Astrocyte (in vitro differentiated cells and primary cell): ENCODE data around the gene NPR2. TPM values are rescaled to one million over a fixed set of nuclear protein-coding genes. Genes with fewer than 3 reads are reported as not detected.

Source experiments
- DNase-seq: peaks from one replicate; pipeline ENCODE4 v3.0.0-alpha.2; 2010; ENCODE audit warnings: low read depth
- FAIRE-seq: peaks from 2 replicates; lab custom pipeline; 2011; peaks lifted over from hg19 to GRCh38; lab: Jason Lieb, UNC
- H2AFZ ChIP-seq: 2 replicates; pipeline ENCODE4 v1.6.0; 2012; ENCODE audit warnings: low read depth, low read length, inconsistent platforms
- H3K27ac ChIP-seq: 2 replicates; pipeline ENCODE4 v1.5.1; 2011; ENCODE audit warnings: low read depth, low read length, inconsistent platforms
- H3K27me3 ChIP-seq: 2 replicates; pipeline ENCODE4 v1.6.0; 2011; ENCODE audit warnings: low read length, inconsistent platforms; ENCODE audit not compliant: insufficient read depth
- H3K36me3 ChIP-seq: 2 replicates; pipeline ENCODE4 v1.5.1; 2011; ENCODE audit warnings: low read length, inconsistent platforms; ENCODE audit not compliant: insufficient read depth
- H3K4me1 ChIP-seq: 2 replicates; pipeline ENCODE4 v1.5.1; 2011; ENCODE audit warnings: low read length, inconsistent platforms; ENCODE audit not compliant: insufficient read depth
- H3K4me2 ChIP-seq: 2 replicates; pipeline ENCODE4 v1.6.0; 2012; ENCODE audit warnings: low read length, inconsistent platforms
- H3K4me3 ChIP-seq: 2 replicates; pipeline ENCODE4 v1.5.1; 2011; ENCODE audit warnings: low read depth, mild to moderate bottlenecking, low read length, inconsistent platforms; ENCODE audit not compliant: insufficient read depth
- H3K79me2 ChIP-seq: 2 replicates; pipeline ENCODE4 v1.6.0; 2012; ENCODE audit warnings: mild to moderate bottlenecking, low read length, inconsistent platforms; ENCODE audit not compliant: insufficient read depth
- H3K9ac ChIP-seq: 2 replicates; pipeline ENCODE4 v1.6.0; 2012; ENCODE audit warnings: mild to moderate bottlenecking, low read length, inconsistent platforms
- H3K9me3 ChIP-seq: 2 replicates; pipeline ENCODE4 v1.5.1; 2012; ENCODE audit warnings: low read depth, mild to moderate bottlenecking, low read length, inconsistent platforms; ENCODE audit not compliant: insufficient read depth
- H4K20me1 ChIP-seq: 2 replicates; pipeline ENCODE4 v1.6.0; 2012; ENCODE audit warnings: low read length, inconsistent platforms; ENCODE audit not compliant: insufficient read depth
- H3K27ac Mint-ChIP-seq: one replicate; pipeline ENCODE4 v1.8.0; 2021; ENCODE audit warnings: mild to moderate bottlenecking, mixed read lengths; ENCODE audit not compliant: unreplicated experiment
- H3K27me3 Mint-ChIP-seq: one replicate; pipeline ENCODE4 v1.8.0; 2021; ENCODE audit warnings: low read depth, mixed read lengths; ENCODE audit not compliant: unreplicated experiment
- H3K36me3 Mint-ChIP-seq: one replicate; pipeline ENCODE4 v1.8.0; 2021; ENCODE audit warnings: low read depth, mixed read lengths; ENCODE audit not compliant: unreplicated experiment
- H3K4me1 Mint-ChIP-seq: one replicate; pipeline ENCODE4 v1.8.0; 2021; ENCODE audit warnings: low read depth, mixed read lengths; ENCODE audit not compliant: unreplicated experiment
- H3K4me3 Mint-ChIP-seq: one replicate; pipeline ENCODE4 v1.8.0; 2021; ENCODE audit warnings: mild to moderate bottlenecking, moderate library complexity, mixed read lengths; ENCODE audit not compliant: unreplicated experiment
- H3K9me3 Mint-ChIP-seq: one replicate; pipeline ENCODE4 v1.8.0; 2021; ENCODE audit warnings: mild to moderate bottlenecking, mixed read lengths; ENCODE audit not compliant: unreplicated experiment
- EZH2 ChIP-seq: IDR thresholded peaks from 2 replicates; pipeline ENCODE4 v1.6.1; 2012; ENCODE audit warnings: mild to moderate bottlenecking, low read length, inconsistent platforms; ENCODE audit not compliant: insufficient read depth
- total RNA-seq: library from RNA; stranded (reverse); gene quantifications from 2 replicates; pipeline ENCODE4 v1.2.1, GENCODE V29; 2021
- TF ChIP-seq, protein P1 (sequence below): IDR thresholded peaks from 2 replicates; pipeline ENCODE4 v1.5.1; 2011; ENCODE audit warnings: low read depth, mild to moderate bottlenecking, inconsistent platforms, low read length, moderate library complexity; ENCODE audit not compliant: insufficient read depth

NPR2 gene
- total RNA-seq, 1 donor from 2014 or later: 24.6 TPM

DNA sequence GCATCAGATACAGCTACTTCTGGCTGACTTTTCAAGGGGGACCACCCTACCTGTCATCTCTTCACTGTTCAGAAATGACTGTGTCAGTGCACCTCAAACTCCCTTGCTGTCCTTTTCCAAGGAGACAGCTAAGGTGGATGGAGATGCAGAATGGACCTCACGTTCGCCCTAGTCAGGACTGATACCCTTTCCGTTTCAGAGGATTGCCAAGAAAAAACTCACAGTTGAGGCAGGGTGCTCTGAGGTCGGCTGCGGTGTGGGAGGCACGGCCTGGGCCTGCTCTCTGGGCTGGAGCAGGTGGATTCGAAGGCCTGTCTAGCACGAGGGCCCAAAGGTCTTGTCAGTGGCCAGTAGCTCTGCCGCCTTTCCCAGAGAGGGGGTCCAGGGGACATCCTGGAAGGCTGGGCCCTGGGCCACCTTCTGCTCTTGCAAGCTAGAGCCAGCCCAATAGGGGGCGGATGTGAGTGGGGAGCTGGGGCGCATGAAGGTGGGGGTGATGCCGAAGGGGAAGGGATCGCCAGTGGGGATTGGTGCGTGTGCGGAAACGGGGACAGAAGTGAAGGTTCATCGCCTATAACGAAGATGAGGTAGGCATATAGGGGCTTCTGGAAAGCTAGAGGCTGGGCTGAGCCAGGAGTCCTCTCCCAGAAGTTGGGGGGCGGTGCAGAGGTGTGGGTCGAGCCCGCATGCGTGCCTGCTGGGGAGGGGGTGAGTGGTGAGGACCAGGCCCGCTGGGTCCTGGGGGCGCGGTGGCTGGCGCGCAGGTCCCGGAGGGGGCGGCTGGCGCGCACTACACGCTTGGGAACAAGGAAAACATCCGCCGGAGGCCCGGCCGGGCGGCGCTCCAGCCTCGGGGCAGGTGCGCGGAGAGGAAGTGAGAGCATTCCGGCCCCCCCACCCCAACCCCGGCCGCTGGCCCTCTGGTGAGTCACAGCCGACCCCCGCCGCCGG lies 34.8 kb upstream of the NPR2 start:
- no peaks in the 10 kb centered on the region for H3K27me3 Mint-ChIP-seq
- H3K36me3 ChIP-seq: peaks cover 16% of the 10 kb centered on the region
- H3K36me3 Mint-ChIP-seq: peaks cover 18% of the 10 kb centered on the region
- no peaks in the 10 kb centered on the region for H3K79me2 ChIP-seq
- peak overlapping the region; percentile 91 for H3K4me3 Mint-ChIP-seq
- DNase-seq (no peak), FAIRE-seq (no peak)
- H3K9me3 Mint-ChIP-seq: no peaks in the 10 kb centered on the region
- peaks cover 19% of the 10 kb centered on the region for H4K20me1 ChIP-seq
- H3K4me1 ChIP-seq: peaks cover 29% of the 10 kb centered on the region
- no peaks in the 10 kb centered on the region for H3K9me3 ChIP-seq
- peak overlapping the region; percentile 61 for H2AFZ ChIP-seq
- H3K27ac ChIP-seq: no peak overlapping the region
- peak overlapping the region; percentile 52 for H3K4me3 ChIP-seq
- H3K27ac Mint-ChIP-seq: peak overlapping the region; percentile 92
- peak overlapping the region; percentile 93 for H3K4me2 ChIP-seq
- TF ChIP-seq, protein P1, sequence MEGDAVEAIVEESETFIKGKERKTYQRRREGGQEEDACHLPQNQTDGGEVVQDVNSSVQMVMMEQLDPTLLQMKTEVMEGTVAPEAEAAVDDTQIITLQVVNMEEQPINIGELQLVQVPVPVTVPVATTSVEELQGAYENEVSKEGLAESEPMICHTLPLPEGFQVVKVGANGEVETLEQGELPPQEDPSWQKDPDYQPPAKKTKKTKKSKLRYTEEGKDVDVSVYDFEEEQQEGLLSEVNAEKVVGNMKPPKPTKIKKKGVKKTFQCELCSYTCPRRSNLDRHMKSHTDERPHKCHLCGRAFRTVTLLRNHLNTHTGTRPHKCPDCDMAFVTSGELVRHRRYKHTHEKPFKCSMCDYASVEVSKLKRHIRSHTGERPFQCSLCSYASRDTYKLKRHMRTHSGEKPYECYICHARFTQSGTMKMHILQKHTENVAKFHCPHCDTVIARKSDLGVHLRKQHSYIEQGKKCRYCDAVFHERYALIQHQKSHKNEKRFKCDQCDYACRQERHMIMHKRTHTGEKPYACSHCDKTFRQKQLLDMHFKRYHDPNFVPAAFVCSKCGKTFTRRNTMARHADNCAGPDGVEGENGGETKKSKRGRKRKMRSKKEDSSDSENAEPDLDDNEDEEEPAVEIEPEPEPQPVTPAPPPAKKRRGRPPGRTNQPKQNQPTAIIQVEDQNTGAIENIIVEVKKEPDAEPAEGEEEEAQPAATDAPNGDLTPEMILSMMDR: peak; percentile 25
- no peak for TF ChIP-seq EZH2
- peak overlapping the region; percentile 68 for H3K9ac ChIP-seq
- peaks cover 10% of the 10 kb centered on the region for H3K4me1 Mint-ChIP-seq
- H3K27me3 ChIP-seq: no peaks in the 10 kb centered on the region

DNA sequence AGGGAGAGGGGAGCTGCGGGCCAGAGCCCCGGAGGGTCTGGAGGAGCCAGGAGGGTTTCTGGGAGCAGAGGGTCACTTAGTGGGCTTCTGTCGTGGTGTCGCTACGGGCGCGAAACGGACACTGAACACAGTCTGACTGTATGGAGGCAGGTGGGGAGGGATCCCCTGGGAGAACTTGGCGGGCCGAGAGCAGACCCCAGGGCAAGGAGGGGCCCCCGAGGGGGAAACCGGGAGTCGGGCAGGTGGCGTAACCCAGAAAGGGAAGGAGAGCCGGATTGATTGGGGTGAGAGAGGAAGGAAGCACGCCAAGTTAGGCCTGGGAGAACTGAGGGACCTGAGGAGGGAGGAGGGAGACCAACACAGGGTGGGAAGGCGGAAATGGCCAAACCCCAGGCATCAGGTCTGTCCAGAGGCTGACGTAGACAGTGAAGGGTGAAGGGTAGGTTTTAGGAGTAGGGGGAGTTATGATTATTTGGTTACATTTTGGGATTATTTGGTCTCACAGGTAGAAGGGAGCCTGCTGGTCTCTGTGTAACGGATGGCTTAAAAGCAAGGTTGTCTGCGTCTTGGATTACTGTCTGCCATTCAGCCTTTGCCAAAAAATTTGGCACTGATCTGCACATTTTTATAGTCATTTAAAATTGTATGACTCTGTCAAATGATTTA lies 34.0 kb upstream of the NPR2 start:
- Histone ChIP-seq H3K4me1 (peaks cover 29% of the 10 kb centered on the region), H3K27ac (no peak overlapping the region), H3K27me3 (no peaks in the 10 kb centered on the region), H2AFZ (peak overlapping the region; percentile 39), H3K4me2 (peak overlapping the region; percentile 93), H3K79me2 (no peaks in the 10 kb centered on the region), H4K20me1 (peaks cover 13% of the 10 kb centered on the region), H3K36me3 (peaks cover 14% of the 10 kb centered on the region), H3K4me3 (peak overlapping the region; percentile 52), H3K9ac (peak overlapping the region; percentile 68), H3K9me3 (no peaks in the 10 kb centered on the region)
- Mint-ChIP-seq H3K4me1 (peaks cover 10% of the 10 kb centered on the region), H3K9me3 (no peaks in the 10 kb centered on the region), H3K27me3 (no peaks in the 10 kb centered on the region), H3K4me3 (peak overlapping the region; percentile 91), H3K27ac (peak overlapping the region; percentile 88), H3K36me3 (peaks cover 15% of the 10 kb centered on the region)
- no peak for DNase-seq
- no peak for TF ChIP-seq EZH2
- TF ChIP-seq, protein P1: no peak
- FAIRE-seq: no peak
